BE2C (cell line): Measurements from ENCODE around the gene ZNHIT3.
A peak's percentile ranks its signal among the peaks of the same experiment; 100 is the strongest.

Source experiments
- DNase-seq: peaks from one replicate; pipeline ENCODE4 v3.0.0-alpha.2; 2020
- H3K27me3 ChIP-seq: fragments of 250-450 bp; sonication (Bioruptor Pico); 2 replicates; pipeline ENCODE4 v1.5.1; 2020; ENCODE audit warnings: mild to moderate bottlenecking
- H3K36me3 ChIP-seq: fragments of 250-450 bp; sonication (Bioruptor Pico); 2 replicates; pipeline ENCODE4 v1.5.1; 2020; ENCODE audit warnings: mild to moderate bottlenecking
- H3K4me1 ChIP-seq: fragments of 250-450 bp; sonication (Bioruptor Pico); 2 replicates; pipeline ENCODE4 v1.5.1; 2020
- H3K4me3 ChIP-seq: 2 replicates; pipeline ENCODE4 v1.5.1; 2011; ENCODE audit warnings: low read depth, low read length
- H3K9me3 ChIP-seq: fragments of 250-450 bp; sonication (Bioruptor Pico); 2 replicates; pipeline ENCODE4 v1.5.1; 2020
- TF ChIP-seq, protein P1 (sequence below): IDR thresholded peaks from 2 replicates; pipeline ENCODE4 v1.5.1; 2012; ENCODE audit warnings: mild to moderate bottlenecking, low read depth, low read length

Gene ZNHIT3

DNA sequence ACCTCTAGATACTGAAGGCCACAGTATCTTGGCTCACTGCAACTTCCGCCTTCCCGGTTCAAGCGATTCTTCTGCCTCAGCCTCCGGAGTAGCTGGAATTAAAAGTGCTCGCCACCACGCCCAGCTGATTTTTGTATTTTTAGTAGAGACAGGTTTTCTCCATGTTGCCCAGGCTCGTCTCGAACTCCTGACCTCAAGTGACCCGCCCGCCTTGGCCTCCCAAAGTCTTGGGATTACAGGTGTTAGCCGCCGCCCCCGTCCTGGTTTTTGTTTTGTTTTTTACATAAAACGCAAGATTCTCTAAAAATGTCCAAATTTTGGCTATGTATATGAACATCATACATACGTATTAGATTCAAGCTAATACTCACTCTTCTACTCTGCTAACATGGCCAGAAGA is 56.3 kb downstream of the ZNHIT3 start:
- peaks cover 18% of the 10 kb centered on the region for H3K36me3 ChIP-seq
- no peak overlapping the region for H3K4me3 ChIP-seq
- no peaks in the 10 kb centered on the region for H3K27me3 ChIP-seq
- H3K4me1 ChIP-seq: peaks cover 2% of the 10 kb centered on the region; the same call in 1 of the 2 replicates
- no peaks in the 10 kb centered on the region for H3K9me3 ChIP-seq
- TF ChIP-seq, protein P1, sequence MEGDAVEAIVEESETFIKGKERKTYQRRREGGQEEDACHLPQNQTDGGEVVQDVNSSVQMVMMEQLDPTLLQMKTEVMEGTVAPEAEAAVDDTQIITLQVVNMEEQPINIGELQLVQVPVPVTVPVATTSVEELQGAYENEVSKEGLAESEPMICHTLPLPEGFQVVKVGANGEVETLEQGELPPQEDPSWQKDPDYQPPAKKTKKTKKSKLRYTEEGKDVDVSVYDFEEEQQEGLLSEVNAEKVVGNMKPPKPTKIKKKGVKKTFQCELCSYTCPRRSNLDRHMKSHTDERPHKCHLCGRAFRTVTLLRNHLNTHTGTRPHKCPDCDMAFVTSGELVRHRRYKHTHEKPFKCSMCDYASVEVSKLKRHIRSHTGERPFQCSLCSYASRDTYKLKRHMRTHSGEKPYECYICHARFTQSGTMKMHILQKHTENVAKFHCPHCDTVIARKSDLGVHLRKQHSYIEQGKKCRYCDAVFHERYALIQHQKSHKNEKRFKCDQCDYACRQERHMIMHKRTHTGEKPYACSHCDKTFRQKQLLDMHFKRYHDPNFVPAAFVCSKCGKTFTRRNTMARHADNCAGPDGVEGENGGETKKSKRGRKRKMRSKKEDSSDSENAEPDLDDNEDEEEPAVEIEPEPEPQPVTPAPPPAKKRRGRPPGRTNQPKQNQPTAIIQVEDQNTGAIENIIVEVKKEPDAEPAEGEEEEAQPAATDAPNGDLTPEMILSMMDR: no peak
- no peak for DNase-seq

- DNase-seq: peak; percentile 31
- TF ChIP-seq, protein P1: no peak
- Histone ChIP-seq H3K27me3 (no peaks in the 10 kb centered on the region), H3K9me3 (no peaks in the 10 kb centered on the region), H3K4me1 (peaks cover 3% of the 10 kb centered on the region; the same call in 1 of the 2 replicates), H3K4me3 (peak overlapping the region; percentile 95), H3K36me3 (peaks cover 10% of the 10 kb centered on the region)
Observed at GRCh38 chr17:36544044-36544306, 57.5 kb downstream of the ZNHIT3 start.

- Histone ChIP-seq H3K4me1 (peaks cover 3% of the 10 kb centered on the region; the same call in 1 of the 2 replicates), H3K4me3 (peak within 1 kb of the TSS; percentile 98), H3K9me3 (no peaks in the 10 kb centered on the region), H3K36me3 (peaks cover 12% of the 10 kb centered on the region), H3K27me3 (no peaks in the 10 kb centered on the region)
- TF ChIP-seq, protein P1: no peak
- DNase-seq: peak; percentile 96
Observed at GRCh38 chr17:36544307-36545076, 58.0 kb downstream of the ZNHIT3 start, which contains the start of gene GGNBP2. Gene GGNBP2 (plus strand): TSS chr17:36544919. CDS start chr17:36545725, 806 bp downstream.

DNA sequence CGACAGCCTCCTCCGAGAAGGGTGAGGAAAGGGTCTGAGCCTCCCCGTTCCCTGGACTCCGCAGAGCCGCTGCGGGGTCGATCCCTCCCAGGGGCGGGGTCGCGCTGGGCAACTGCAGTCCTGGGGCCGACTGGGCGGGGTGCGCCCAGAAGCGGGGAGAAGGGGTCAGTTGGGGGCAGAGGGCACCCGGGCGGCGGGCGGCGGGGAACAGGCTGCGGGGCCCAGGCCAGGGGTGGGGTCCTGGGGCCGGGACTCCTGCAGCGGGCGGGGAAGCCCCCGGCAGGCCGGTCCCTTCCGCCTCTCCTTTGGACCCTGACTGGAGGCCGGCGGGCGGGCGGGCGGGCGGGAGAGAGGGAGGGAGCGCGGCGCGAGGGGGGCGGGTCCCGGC is 58.6 kb downstream of the ZNHIT3 start:
- H3K4me1 ChIP-seq: peaks cover 3% of the 10 kb centered on the region; the same call in 1 of the 2 replicates
- H3K9me3 ChIP-seq: no peaks in the 10 kb centered on the region
- TF ChIP-seq, protein P1: no peak
- DNase-seq: no peak
- peaks cover 14% of the 10 kb centered on the region for H3K36me3 ChIP-seq
- H3K4me3 ChIP-seq: peak overlapping the region; percentile 95
- no peaks in the 10 kb centered on the region for H3K27me3 ChIP-seq
